ENCODE results near the gene SLC36A2. TPM values are rescaled to one million over a fixed set of nuclear protein-coding genes. Genes with fewer than 3 reads are reported as not detected.

SLC36A2 gene
- total and polyA plus RNA-seq, 4 donors = not detected

- 64% methylated on average over 3 of the region's 3 CpGs for WGBS
- H3K9ac ChIP-seq (ENCODE audit: low read depth in 1 of 2, low read length in 2 of 2) = no peak overlapping the region
Observed at GRCh38 chr5:151340004-151340403, 7.4 kb downstream of the SLC36A2 start.

GRCh38 chr5:151338734-151339133 is 8.6 kb downstream of the SLC36A2 start:
- no peak overlapping the region for H3K27ac ChIP-seq (ENCODE audit: low read depth in 1 of 2, low read length in 2 of 2)
- no peak overlapping the region for H3K4me3 ChIP-seq (ENCODE audit: low read depth in 1 of 3, low read length in 3 of 3)
- no peaks in the 10 kb centered on the region for H3K36me3 ChIP-seq (ENCODE audit: control insufficient read depth in 4 of 4, insufficient read depth in 3 of 4, low read depth in 1 of 4, low read length in 3 of 4)
- H3K9ac ChIP-seq (ENCODE audit: low read depth in 1 of 2, low read length in 2 of 2) = no peak overlapping the region
- DNase-seq (ENCODE audit: low spot score) = no peak
- no peaks in the 10 kb centered on the region for H3K4me1 ChIP-seq (ENCODE audit: control insufficient read depth in 4 of 4, insufficient read depth in 4 of 4, low read length in 3 of 4)
- H3K9me3 ChIP-seq (ENCODE audit: control insufficient read depth in 4 of 4, low read length in 3 of 4) = no peaks in the 10 kb centered on the region
- WGBS = 66% methylated on average over 4 of the region's 4 CpGs
- TF ChIP-seq GABPA (IDR thresholded peaks at IDR 0.05 in 1 of 2, conservative IDR thresholded peaks at IDR 0.05 in 1 of 2) = no peak
- no peak for TF ChIP-seq NR2F2 (IDR thresholded peaks at IDR 0.05)
- no peak for TF ChIP-seq RAD21 (IDR thresholded peaks at IDR 0.05)
- TF ChIP-seq RXRA (IDR thresholded peaks at IDR 0.05) = no peak
- TF ChIP-seq JUND (IDR thresholded peaks at IDR 0.05) = no peak
- TF ChIP-seq FOXA2 (IDR thresholded peaks at IDR 0.05) = no peak
- no peak for TF ChIP-seq SP1 (IDR thresholded peaks at IDR 0.05)
- TF ChIP-seq FOXA1 (IDR thresholded peaks at IDR 0.05) = no peak
- TF ChIP-seq ATF3 (IDR thresholded peaks at IDR 0.05) = no peak
- no peak for TF ChIP-seq EGR1 (IDR thresholded peaks at IDR 0.05; ENCODE audit: low read depth in 2 of 2)
- TF ChIP-seq TAF1 (conservative IDR thresholded peaks at IDR 0.05) = no peak
- TF ChIP-seq REST (IDR thresholded peaks at IDR 0.05) = no peak
- TF ChIP-seq ZBTB33 (IDR thresholded peaks at IDR 0.05) = no peak
- TF ChIP-seq CTCF (IDR thresholded peaks at IDR 0.05; ENCODE audit: low read depth, low read length, missing input control) = no peak
- no peak for TF ChIP-seq YY1 (IDR thresholded peaks at IDR 0.05)
- TF ChIP-seq MAX (IDR thresholded peaks at IDR 0.05) = no peak
- TF ChIP-seq HNF4A (conservative IDR thresholded peaks at IDR 0.05) = no peak
- TF ChIP-seq HNF4G (IDR thresholded peaks at IDR 0.05) = no peak
- peaks cover 0 to 8% (median 2%) of the 10 kb centered on the region in 4 donors for H3K27me3 ChIP-seq (ENCODE audit: control insufficient read depth in 4 of 4, insufficient read depth in 4 of 4, low read length in 3 of 4)

More at GRCh38 chr5:151340004-151340403, 7.4 kb downstream of the SLC36A2 start:
- Histone ChIP-seq H3K27me3 (ENCODE audit: control insufficient read depth in 4 of 4, insufficient read depth in 4 of 4, low read length in 3 of 4) (peaks cover 0 to 8% (median 2%) of the 10 kb centered on the region in 4 donors), H3K4me1 (ENCODE audit: control insufficient read depth in 4 of 4, insufficient read depth in 4 of 4, low read length in 3 of 4) (no peaks in the 10 kb centered on the region), H3K27ac (ENCODE audit: low read depth in 1 of 2, low read length in 2 of 2) (no peak overlapping the region), H3K9me3 (ENCODE audit: control insufficient read depth in 4 of 4, low read length in 3 of 4) (no peaks in the 10 kb centered on the region), H3K4me3 (ENCODE audit: low read depth in 1 of 3, low read length in 3 of 3) (no peak overlapping the region), H3K36me3 (ENCODE audit: control insufficient read depth in 4 of 4, insufficient read depth in 3 of 4, low read depth in 1 of 4, low read length in 3 of 4) (no peaks in the 10 kb centered on the region)
- DNase-seq (ENCODE audit: low spot score) = no peak
- TF ChIP-seq MAX (IDR thresholded peaks at IDR 0.05) (no peak), NR2F2 (IDR thresholded peaks at IDR 0.05) (no peak), FOXA2 (IDR thresholded peaks at IDR 0.05) (no peak), ATF3 (IDR thresholded peaks at IDR 0.05) (no peak)
